Gastrocnemius medialis (tissue), 4 donors: ENCODE results near the gene SLAIN1.

ENCODE experiments used
- POLR2A ChIP-seq, 2 donors: fragments of 450-650 bp; IDR thresholded peaks; one replicate each; pipeline ENCODE4 v1.6.1; 2017; ENCODE audit warnings: antibody characterized with exemption in 2 of 2, mild to moderate bottlenecking in 2 of 2, moderate library complexity in 2 of 2
- TF ChIP-seq, protein P1 (sequence below), 5 experiments: fragments of 450-650 bp in 3 of 5; fragments of 200-600 bp in 2 of 5; sonication (generic) in 2 of 5; IDR thresholded peaks in 4 of 5; conservative IDR thresholded peaks in 1 of 5; 1 replicate in 4 of 5; 2 replicates in 1 of 5; pipeline ENCODE4 v1.5.1; 2016 to 2019; ENCODE audit warnings: antibody characterized with exemption in 5 of 5, mild to moderate bottlenecking in 3 of 5, moderate library complexity in 3 of 5

DNA sequence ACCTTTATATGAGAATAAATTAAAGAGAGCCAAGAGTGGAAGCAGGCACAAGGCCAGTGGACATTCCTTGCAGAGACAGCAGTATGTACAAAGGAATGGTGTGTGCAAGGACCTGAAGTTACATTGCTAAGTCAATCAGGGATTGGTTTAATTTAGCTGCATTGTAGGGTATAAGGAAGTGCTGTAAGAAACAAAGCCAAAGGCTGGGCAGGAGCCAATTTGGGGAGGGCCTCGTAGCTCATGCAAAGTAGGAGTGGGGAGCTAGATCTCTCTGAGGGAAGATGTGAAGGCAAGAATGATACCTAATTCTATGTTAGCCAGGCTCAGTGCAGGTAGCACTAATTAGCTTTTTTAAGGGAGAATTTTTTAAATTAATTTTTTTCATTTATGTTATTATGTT lies 76.7 kb downstream of the SLAIN1 start:
- TF ChIP-seq, protein P1, sequence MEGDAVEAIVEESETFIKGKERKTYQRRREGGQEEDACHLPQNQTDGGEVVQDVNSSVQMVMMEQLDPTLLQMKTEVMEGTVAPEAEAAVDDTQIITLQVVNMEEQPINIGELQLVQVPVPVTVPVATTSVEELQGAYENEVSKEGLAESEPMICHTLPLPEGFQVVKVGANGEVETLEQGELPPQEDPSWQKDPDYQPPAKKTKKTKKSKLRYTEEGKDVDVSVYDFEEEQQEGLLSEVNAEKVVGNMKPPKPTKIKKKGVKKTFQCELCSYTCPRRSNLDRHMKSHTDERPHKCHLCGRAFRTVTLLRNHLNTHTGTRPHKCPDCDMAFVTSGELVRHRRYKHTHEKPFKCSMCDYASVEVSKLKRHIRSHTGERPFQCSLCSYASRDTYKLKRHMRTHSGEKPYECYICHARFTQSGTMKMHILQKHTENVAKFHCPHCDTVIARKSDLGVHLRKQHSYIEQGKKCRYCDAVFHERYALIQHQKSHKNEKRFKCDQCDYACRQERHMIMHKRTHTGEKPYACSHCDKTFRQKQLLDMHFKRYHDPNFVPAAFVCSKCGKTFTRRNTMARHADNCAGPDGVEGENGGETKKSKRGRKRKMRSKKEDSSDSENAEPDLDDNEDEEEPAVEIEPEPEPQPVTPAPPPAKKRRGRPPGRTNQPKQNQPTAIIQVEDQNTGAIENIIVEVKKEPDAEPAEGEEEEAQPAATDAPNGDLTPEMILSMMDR (IDR thresholded peaks at IDR 0.05 in 4 of 5, conservative IDR thresholded peaks at IDR 0.05 in 1 of 5) = no peak
- TF ChIP-seq POLR2A (IDR thresholded peaks at IDR 0.05) = no peak
